HG03066 (cell line): ENCODE measurements around the gene NACC2.

ENCODE experiments used
- ATAC-seq: cut with Tn5 transposase; IDR thresholded peaks from one replicate; pipeline ENCODE4 v1.9.1; 2021; ENCODE audit warnings: low read depth; ENCODE audit not compliant: unreplicated experiment

Gene NACC2

DNA sequence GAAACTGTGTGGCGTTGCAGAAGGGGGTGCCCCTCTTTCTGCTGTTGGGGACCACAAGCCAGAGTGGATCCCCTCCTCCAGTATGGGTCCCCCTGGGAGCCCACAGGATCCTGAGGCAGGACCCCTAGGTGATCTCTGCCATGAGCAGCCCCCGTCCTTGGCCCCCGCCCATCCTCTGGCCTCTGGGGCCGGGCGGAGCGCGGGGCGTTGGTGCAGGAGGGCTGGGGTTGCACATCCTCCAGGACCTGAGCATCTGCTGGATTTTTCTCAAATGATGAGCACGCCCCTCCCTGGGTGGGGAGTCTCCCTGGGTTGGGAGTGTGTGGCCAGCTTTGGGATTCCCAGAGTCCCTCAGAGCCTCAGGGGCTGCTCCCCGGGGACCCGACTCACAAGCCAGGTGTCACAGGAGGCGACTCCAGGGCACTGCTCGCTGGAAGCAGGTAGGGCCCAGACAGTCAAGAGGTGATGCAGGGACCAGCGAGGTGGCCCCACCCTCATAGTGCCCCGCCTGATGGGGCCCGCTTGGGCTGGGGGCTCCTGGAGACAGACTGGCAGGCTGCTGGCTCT lies 107.2 kb downstream of the NACC2 start:
- no peak for ATAC-seq

DNA sequence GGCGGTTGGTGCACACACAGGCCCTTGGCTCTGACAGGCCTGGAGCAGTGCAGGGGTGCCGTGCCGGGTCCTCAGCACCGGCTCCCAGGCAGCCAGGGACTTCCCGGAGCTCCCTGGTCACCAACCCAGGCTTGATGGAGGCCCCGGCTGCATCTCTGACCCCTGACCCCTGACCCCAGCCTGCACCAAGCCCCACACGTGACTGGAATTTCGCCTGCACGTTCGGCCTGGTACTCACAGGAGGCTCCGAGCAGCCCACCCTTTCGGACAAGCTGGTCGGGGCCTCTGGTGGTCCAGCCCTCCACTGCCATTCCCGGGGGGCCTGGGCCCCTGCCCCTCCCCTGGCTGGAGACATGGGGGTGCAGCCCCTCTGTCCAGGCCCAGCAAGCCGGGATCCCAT lies 108.5 kb downstream of the NACC2 start:
- ATAC-seq, result no peak

DNA sequence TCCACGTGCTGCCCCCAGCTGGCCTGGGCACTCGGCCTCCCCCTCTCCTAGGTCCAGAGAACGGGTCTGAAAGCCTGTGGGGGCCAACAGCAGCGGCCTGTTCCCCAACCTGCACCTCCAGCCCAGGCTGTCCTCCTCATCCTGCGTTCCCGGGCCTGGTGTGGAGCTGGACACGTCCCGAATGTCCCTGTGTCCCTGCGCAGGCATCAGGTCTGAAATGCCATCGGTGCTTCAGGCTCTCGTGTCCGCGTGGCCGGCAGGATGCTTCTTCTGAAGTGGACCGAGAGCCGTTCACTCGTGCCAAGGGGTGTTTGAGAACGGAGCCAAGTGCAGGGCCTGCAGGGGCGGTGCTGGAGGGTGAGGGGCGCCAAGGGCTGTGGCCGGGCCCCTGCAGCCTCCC lies 109.2 kb downstream of the NACC2 start:
- ATAC-seq, result no peak

DNA sequence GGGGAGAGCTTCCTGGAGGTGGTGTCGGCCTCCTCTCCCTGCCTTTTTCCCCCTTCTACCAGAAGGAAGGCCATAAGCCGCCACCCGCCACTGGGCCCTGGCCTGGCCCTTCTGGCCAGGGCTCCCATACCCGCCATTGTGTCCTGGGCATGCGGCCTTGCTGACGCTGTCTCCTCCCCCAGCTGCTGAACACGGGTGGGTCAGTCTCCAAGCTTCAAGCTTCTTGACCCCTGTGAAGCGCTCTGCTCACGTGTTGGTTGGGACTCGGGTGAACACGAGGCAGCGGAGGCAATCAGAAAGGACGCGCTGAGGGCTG lies 109.7 kb downstream of the NACC2 start:
- no peak for ATAC-seq

DNA sequence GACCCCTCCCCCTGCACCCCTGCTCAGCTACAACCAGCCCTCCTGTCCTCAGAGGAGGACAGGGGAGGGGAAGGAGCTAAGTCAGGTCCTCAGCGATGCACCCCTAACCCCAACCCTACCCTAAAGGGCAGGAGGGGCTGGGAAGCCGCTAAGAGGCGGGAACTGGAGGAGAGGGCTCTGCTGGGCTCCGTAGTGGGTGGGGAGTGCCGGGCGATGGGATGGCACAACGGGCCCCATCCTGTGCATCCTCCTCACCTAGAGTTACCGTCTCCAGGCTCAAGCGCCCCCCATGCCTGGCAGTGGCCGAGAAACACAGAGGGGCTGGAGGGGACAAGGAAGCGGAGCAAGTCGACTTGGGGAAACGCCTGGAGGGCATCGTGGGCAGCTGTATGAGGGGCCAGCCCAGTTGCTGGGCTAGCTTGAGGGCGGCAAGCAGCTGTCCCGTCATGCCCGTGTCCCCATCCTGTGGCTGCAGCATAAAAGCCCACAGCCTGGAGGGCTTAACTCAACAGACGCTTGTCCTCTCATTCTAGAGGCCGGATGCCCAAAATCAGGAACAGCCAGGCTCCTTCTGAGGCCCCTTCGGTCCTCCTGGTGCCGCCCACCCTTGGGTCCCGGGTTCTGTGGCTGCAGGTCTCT lies 110.9 kb downstream of the NACC2 start:
- no peak for ATAC-seq

DNA sequence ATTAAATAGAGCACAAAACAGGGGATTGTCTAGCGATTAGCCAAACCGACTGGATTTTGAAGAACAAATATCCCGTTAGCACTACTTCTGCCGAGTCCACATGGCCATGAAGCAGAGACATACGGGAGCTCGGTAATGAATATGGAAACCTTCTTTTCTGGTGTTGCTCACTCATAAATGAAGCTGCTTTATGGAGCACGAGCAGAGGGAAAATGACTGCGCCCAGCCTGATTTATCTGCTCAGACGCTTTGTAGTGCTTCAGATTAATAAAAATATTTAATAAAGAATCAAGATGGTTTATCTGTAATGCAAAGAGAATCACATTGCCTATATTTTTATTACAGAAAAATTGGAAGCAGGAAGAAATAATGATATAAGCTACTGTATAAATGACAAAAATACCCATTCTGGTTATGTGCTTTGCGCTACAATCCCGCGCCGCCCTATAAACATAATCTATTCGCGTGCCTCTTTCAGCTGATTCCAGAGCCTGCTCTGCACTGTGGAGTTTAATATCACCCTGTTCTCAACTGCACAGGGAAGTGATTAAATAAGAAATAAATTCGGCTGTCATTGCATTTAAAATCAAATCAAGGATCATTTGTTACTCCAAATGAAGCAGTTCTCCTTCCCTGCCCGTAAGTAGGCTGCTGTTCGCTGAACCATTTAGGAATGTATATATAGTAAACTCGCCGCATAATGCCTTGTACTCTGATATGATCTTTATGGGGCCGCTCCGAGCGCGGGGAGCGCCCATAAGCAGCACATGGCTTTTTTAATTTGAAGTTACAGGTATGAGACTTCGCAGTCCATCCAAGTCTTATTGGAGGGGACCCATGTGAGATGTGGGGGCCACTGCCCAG lies 111.6 kb downstream of the NACC2 start:
- ATAC-seq, result no peak

DNA sequence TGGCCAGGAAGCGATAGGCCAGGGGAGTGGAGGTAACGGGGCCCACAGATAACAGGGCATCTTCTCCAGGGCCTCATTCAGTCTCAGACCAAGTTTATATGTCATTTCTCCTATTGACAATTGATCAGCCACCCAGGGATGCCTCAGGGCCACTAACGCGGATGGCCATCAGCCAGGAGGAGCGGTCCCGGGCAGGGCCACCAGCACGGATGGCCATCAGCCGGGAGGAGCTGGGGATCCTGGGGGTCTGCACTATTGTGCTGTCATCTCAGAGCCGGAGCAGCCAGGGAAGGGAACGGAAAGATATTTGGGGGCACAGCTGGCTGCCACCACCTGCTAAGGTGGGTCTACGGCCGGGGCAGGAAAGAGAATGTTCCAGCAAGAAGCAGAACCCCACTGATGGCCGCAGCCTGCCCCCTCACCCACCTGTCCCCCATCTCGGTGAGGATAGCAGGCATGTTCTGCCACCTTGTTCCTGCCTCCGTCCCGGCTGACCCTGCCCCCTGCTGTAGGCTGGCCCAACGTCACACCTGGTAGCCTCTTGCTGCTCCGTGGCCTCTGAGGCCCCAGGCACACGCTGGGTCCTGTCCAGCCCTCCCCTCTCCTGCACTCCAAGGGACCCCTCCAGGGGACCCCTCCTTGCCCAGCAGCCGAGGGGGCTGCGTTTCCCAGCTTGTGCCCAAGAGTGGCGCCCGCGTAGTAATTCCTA lies 112.4 kb downstream of the NACC2 start:
- ATAC-seq, result no peak

DNA sequence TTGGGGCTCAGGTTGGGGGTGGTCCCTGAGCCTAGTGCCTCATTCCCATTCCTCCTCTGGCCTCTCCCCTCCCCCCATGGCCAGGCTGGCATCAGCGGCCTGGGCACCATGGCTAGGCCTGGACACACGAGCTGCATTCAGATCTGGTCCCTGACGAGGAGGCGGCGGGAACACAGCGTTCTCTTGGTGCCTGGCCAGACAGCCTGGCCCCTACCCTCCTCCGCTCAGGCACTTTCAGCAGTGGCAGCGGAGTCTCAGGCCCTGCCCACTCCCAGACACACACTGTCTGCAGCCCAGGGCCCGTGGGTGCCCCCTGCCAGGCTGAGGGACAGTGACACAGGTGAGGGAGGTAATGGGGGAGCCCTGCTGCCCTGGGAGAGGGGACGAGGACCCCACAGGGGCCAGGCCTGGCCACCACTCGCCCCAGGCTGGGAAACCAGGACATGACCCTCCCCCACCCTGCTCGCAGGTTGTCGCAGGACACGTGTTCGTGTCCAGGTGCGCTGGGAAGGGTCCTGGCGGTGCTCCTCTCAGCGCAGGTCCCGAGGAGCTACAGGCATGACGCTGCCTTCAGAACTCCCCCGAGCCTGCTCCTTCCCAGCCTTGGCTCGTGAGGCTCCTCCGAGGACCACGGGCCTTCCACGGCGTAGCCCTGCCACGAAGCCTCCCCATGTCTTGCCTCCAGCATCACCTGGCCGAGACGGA lies 114.0 kb downstream of the NACC2 start:
- ATAC-seq, result no peak

DNA sequence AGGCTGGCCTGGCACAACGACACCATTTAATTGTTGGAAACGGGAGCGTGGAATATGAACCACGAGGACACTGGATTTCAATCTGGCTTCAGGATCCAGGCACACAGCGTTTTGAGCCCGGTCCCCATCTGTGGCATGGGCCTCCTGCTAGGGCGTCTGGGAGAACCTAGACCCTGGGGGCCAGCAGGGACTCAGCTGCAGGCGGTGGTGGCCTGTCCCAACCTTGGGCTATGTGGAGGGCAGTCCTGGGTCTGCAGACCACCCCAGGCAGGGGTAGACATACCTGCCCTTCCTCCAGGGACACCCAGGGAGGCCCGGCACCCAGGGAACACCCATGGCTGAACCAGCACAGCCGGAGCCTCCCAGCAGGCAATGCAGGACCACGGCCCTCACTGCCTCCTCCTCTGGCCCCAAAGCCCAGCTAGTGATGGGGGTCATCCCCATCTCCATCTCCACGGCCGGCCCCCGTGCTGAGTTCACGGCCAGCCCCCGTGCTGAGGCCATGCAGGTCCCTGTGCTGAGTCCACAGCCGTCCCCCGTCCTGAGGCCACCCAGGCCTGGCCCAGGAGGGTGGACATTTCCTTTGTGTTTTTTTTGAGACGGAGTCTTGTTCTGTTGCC lies 115.4 kb downstream of the NACC2 start:
- ATAC-seq, result no peak

DNA sequence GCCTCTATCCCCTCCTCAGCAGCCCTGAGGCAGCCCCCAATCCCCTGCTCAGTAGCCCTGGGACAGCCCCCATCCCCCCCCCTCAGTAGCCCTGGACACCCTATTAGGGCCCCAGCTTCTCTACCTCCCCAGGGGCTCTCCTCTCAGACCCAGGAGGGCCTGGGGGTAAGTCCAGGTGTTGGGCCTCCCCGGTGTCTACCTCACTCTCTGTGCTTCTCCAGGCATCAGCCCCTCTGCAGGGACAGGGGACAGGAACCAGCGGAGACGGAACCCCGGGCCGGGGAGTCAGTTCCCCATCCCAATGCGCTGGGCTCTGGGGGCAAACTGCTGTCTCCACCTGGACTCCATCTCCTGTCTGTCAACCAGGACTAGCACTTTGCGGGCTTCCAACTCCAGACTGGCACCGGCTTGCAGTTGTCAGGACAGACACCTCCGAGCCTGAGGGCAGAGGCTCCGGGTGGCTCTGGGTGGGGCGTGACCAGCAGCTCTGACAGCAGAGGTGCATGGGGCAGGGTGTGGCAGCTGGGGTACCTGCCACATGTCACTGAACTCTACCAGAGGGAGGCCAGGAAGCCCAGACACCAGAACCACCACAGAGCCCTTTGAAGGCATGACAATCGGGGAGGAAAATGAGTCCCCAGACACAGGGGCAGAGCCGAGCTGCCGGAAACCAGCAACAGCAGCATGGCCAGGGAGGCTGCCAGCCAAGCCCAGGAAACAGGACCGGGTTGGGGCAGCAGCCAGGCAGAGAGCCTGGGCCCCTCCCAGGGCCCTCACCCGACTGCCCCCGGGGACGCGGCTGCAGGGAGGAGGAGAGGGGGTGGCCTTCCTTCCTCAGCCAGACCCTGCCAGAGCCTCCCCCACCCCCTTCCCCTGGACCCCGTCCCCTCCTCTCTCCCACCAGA lies 116.2 kb downstream of the NACC2 start:
- ATAC-seq, result no peak

DNA sequence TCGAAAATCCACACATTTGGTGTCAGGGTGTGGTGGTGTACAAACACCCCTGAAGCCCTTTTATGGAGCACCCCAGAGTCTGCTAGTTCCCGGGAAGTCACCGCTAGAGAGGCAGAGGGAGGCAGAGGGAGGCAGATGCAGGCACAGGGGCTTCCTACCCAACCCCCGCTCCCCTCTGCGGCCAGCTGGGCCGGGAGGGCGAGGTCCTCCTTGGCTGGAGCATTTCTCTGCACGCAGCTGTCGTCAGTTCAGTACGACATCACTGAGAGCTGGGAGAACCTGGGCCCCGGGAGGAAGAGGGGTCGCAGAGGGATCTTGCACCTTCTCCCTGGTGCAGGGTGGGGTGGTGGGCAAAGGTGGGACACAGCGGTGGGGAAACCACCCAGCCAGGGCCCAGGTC lies 118.1 kb downstream of the NACC2 start:
- ATAC-seq, result no peak

DNA sequence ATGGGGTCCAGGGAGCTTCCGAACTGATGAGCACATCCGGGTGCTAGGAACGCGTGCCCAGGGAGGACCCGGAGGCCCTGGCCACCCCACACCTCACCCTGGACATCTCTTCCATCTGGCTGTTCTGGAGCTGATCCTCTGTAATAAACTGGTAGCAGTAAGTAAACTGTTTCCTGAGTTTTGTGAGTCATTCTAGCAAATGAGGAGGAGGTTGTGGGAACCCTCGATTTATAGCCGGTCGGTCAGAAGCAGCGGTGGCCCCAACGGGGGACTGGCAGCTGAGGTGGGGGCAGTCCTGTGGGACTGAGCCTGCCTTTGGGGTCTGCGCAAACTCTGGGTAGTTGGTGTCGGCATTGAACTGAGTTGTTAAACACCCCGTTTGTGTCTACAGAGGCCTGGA lies 118.6 kb downstream of the NACC2 start:
- ATAC-seq, result no peak

DNA sequence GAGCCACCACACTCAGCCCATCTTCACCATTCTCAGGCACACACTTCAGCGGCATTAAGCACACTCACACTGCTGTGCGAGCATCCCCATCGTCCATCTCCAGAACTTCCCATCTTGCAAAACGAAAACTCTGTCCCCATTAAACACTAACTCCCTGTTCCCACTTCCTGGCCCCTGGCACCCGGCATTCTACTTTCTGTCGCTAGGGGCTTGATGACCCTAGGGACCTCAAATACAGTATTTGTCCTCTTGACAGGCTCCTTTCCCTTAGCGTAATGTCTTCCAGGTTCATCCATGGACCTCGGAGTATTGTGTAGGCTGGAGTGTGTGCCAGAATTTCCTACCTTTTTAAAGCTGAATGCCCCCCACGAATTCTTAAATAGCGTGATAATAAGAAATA lies 119.3 kb downstream of the NACC2 start:
- no peak for ATAC-seq

DNA sequence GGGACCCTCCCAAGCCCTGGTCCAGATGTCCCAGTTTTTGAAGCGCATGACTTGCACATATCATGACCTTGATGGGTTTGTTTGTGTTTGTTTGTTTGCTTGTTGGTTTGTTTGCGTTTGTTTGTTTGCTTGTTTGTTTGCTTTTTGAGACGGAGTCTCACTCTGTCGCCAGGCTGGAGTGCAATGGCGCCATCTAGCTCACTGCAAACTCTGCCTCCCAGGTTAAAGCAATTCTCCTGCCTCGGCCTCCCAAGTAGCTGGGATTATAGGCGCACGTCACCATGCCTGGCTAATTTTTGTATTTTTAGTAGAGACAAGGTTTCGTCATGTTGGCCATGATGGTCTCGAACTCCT lies 120.9 kb downstream of the NACC2 start:
- no peak for ATAC-seq

DNA sequence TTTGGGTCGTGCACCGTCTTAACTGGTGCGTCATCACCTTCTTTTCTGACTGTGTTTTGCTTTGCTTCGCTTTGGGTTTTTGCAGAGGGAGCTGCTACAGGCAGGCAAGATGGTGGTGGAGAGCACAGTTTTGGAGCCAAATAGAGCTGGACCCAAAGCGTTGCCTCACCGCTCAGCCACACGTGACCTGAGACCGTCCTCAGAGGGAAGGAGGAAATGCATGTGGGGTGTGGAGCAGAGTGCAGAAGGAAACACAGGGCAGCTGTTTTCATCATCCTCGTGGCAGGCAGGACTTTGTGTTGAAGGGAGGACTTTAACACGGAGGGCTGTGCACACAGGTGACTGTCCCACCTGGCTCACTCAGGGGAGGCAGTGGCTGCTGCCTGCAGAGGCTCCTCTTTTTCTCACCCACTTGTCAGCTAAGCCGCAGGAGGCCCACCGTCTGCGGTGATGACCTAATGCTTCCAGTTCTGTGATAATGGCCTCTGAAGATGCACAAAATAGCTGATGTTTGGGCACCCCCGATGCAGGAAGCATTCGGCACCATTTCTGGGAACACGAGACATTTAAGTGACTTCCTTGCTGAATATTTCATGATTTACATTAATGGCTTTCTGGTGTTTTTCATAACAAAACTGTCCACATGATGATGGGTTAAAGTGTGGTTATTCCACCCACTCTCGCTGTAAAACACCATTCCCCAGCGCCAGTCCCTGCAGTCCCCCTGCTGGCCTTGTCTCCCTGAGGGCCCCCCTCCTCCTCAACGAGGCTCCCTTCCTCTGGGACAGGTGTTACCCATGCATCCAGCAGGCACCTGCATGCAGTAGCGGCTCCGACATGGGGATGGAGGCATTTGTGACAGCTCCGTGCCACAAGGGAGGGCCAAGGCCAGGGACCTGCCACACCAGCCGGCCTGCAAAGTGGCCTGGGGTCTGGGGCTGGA lies 121.5 kb downstream of the NACC2 start:
- ATAC-seq, result no peak

DNA sequence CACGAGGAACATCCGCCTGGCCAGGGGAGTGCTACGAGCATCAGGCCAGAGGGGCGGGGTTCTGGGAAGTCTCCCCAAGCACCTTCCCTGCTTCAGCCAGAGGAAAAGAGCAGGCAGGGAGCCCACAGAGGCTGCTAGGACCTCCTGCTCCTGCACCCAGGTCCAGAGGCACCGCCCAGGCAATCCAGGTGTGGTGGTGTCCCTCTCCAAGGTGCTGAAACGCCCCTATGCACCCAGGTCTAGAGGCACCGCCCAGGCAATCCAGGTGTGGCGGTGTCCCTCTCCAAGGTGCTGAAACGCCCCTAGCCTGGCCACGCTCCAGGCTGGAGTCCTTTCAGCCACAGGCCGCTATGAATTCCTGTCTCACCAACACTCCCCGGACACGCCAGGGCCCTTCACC lies 123.2 kb downstream of the NACC2 start:
- no peak for ATAC-seq

DNA sequence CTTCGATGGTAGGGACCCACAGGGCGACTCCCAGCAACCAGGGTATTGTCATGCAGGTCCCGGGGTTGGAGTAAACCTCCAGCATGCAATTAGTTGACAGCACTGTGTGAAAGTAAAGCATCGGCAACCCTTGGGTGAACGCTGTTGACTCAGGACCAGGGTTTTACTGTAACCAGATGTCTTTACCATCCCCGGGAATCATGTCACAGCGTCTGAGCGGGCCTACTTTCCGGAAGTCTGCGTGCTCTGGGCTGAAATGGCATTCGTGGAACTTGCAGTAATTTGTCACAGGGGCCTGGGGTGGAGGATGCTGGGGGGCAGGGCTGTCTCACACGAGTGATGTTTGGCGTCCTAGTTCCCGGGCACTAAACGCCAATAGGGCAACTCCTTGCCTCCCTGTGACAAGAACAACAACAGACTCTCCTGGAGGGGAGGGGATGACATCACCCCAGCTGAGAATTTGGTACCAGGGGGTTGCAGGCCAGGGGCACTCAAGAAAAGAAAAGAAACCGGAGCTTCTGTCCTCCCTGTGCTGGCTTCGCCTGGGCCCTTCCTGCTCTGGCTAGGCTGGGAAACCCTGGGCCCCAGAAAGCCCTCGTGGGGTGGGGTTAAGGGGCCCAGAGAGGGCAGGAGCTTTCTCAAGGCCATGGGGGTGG lies 123.8 kb downstream of the NACC2 start:
- ATAC-seq, result no peak
